A549 (cell line): Measurements from ENCODE around the gene CHPF2.

Experiments
- CTCF ChIP-seq: fragments of >200 bp; sonication (Bioruptor Twin); formaldehyde crosslinking; IDR thresholded peaks from 3 replicates; pipeline ENCODE4 v1.5.1; 2016
- EP300 ChIP-seq, 2 experiments: fragments of >200 bp; sonication (Bioruptor Twin); formaldehyde crosslinking; IDR thresholded peaks; 2 replicates in 1 of 2; 3 replicates in 1 of 2; pipeline ENCODE4 v1.6.1; 2016 to 2017
- POLR2A ChIP-seq: IDR thresholded peaks from 2 replicates; pipeline ENCODE4 v1.6.1; 2012; ENCODE audit warnings: mild to moderate bottlenecking, low read length
- SREBF2 ChIP-seq: fragments of 450-650 bp; IDR thresholded peaks from 2 replicates; pipeline ENCODE4 v1.6.1; 2014; ENCODE audit warnings: mild to moderate bottlenecking, moderate library complexity
- USF2 ChIP-seq: fragments of 450-650 bp; IDR thresholded peaks from 2 replicates; pipeline ENCODE4 v1.6.1; 2014; ENCODE audit warnings: antibody characterized with exemption

GRCh38 chr7:151213826-151214225, 18.5 kb upstream of the CHPF2 start:
- TF ChIP-seq CTCF (no peak), POLR2A (no peak), USF2 (no peak), EP300 (IDR thresholded peaks at IDR 0.05) (no peak), SREBF2 (no peak)
